GM10266 (cell line): ENCODE results near the gene TMUB1.

Experiments used
- DNase-seq: peaks from one replicate; pipeline ENCODE4 v3.0.0; 2012; ENCODE audit errors: extremely low spot score
- CTCF ChIP-seq: IDR thresholded peaks from 2 replicates; pipeline ENCODE4 v1.5.1; 2012; ENCODE audit warnings: mild to moderate bottlenecking, low read depth; ENCODE audit not compliant: control insufficient read depth, insufficient read depth; ENCODE audit errors: missing control alignments

The TMUB1 gene

GRCh38 chr7:151058781-151059366 lies 24.4 kb downstream of the TMUB1 start:
- TF ChIP-seq CTCF = no peak
- peak; percentile 69 for DNase-seq

- peak; percentile 99 for DNase-seq
- TF ChIP-seq CTCF = no peak
Measured at GRCh38 chr7:151057989-151058780, 25.1 kb downstream of the TMUB1 start.

DNA sequence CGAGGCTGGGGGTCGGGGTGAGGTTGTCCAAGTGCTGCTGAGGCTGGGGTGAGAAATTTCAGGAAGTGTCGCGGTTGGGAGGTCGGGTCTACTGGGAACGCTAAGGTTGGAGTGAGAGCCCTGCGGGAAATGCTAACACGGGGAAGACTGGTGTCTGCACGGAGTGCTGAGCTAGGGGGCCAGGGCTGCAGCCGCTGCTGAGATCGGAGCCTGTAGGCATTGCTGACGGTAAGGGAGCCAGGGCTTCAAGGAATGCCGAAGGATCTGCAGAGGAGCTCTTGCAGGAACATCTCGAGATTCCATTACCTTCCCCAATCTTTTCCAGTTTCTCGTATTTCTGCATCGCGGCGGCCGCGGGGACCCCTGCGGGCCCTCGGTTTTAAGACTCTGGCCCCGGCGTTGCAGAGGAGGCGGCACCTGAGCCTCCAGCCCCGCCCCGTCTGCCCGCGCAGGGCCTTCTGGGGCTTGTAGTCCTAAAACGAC lies 25.7 kb downstream of the TMUB1 start, which contains the start of gene CDK5:
CDK5 (minus strand) TSS at position 392 of the 483 bp plus-strand sequence; CDS start at position 343, 49 bp downstream.
- DNase-seq = no peak

DNA sequence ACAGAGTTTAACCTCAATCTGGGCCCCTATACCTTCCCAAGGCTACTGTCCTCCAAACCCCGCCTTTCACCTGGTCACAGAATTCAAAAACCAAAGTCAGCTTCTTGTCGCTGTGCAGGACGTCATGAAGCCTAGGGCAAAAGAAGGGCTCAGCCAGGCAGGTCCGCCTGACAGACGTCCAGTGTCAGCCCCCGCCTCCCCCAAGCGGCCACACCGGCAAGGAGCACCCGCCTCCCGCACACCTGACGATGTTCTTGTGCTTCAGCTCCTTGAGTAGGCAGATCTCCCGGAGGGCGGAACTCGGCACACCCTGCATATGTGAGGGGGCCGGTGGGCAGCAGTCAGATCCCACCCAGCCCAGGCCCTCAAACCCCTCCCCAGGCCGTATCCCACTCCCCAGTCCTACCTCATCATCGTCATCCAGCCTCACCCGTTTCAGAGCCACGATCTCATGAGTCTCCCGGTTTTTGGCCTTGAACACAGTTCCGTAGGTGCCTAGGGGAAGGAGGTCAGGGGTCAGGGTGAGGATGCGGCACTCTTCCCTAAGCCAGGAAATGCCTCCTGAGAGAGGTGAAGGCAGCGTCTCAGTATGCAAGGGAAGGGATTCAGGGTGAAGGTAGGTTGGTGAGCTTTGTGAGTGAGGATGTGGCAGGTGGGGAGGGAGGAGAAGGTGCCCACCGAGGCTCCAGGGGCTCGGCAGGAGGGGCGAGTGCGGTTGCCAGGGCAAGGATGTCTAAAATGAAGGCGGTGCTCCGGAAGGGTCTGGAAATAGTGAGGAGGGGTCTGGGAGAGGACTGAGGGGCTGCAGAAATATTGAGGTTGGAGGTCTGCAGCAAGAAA lies 26.4 kb downstream of the TMUB1 start:
- DNase-seq = no peak
- TF ChIP-seq CTCF = no peak

More for the DNA sequence above, 25.7 kb downstream of the TMUB1 start, which contains the start of gene CDK5:
- no peak for TF ChIP-seq CTCF

GRCh38 chr7:151056283-151056665 lies 27.0 kb downstream of the TMUB1 start:
- no peak for TF ChIP-seq CTCF
- DNase-seq = no peak

GRCh38 chr7:151053751-151054150 lies 29.5 kb downstream of the TMUB1 start:
- no peak for DNase-seq
- TF ChIP-seq CTCF = no peak
